OCI-LY3 (cell line): ENCODE results near the gene SLC4A7.

Experiments used
- H2AFZ ChIP-seq: fragments of 200-600, 300-600 bp; shearing (Covaris generic); 2 replicates; pipeline ENCODE4 v1.6.0; 2014; ENCODE audit warnings: antibody characterized with exemption, low read depth, low read length
- H3K27ac ChIP-seq: fragments of 200-600, 300-600 bp; sonication (generic); 2 replicates; pipeline ENCODE4 v1.5.1; 2014; ENCODE audit warnings: mild to moderate bottlenecking, low read length, moderate library complexity, mixed read lengths
- H3K27me3 ChIP-seq: fragments of 200-600, 300-600 bp; sonication (generic); 2 replicates; pipeline ENCODE4 v1.6.1; 2014; ENCODE audit warnings: low read depth, low read length, mixed read lengths
- H3K36me3 ChIP-seq: fragments of 200-600, 300-600 bp; sonication (generic); replicated peaks from 2 replicates; pipeline ENCODE3; 2014; ENCODE audit warnings: low read depth, low read length, mixed read lengths
- H3K4me1 ChIP-seq: fragments of 300-600, 200-600 bp; sonication (generic); 2 replicates; pipeline ENCODE4 v1.6.1; 2014; ENCODE audit warnings: low read length, mixed read lengths
- H3K4me2 ChIP-seq: fragments of 200-600, 300-600 bp; sonication (generic); 2 replicates; pipeline ENCODE4 v1.6.1; 2014; ENCODE audit warnings: low read length, mixed read lengths
- H3K4me3 ChIP-seq: fragments of 300-600, 200-600 bp; sonication (generic); 2 replicates; pipeline ENCODE4 v1.5.1; 2014; ENCODE audit warnings: antibody characterized with exemption, mild to moderate bottlenecking, low read length, moderate library complexity
- H3K79me2 ChIP-seq: fragments of 300-600, 200-600 bp; shearing (Covaris generic); 2 replicates; pipeline ENCODE4 v1.6.1; 2014; ENCODE audit warnings: mild to moderate bottlenecking, low read length, mixed read lengths
- H3K9ac ChIP-seq: fragments of 300-600, 200-600 bp; shearing (Covaris generic); 2 replicates; pipeline ENCODE4 v1.6.0; 2014; ENCODE audit warnings: mild to moderate bottlenecking, low read length, moderate library complexity
- H3K9me3 ChIP-seq: fragments of 200-600, 300-600 bp; shearing (Covaris generic); 2 replicates; pipeline ENCODE4 v1.6.1; 2014; ENCODE audit warnings: low read length, mixed read lengths; ENCODE audit not compliant: insufficient read depth
- H4K20me1 ChIP-seq: fragments of 200-600, 300-600 bp; sonication (generic); 2 replicates; pipeline ENCODE4 v1.6.1; 2016; ENCODE audit warnings: low read length, mixed read lengths; ENCODE audit not compliant: insufficient read depth
- CTCF ChIP-seq: fragments of 200-600, 300-600 bp; sonication (generic); IDR thresholded peaks from 2 replicates; pipeline ENCODE4 v1.5.1; 2014; ENCODE audit warnings: antibody characterized with exemption, low read length, low read depth
- EZH2phosphoT487 ChIP-seq: fragments of 200-600 bp; shearing (Covaris generic); IDR thresholded peaks from 2 replicates; pipeline ENCODE4 v1.6.1; 2018; ENCODE audit warnings: antibody characterized with exemption, mixed run types, low read depth

The SLC4A7 gene

GRCh38 chr3:27507111-27507510, 22.9 kb upstream of the SLC4A7 start:
- Histone ChIP-seq H3K9me3 (no peaks in the 10 kb centered on the region), H3K4me3 (no peak overlapping the region), H4K20me1 (no peaks in the 10 kb centered on the region), H2AFZ (no peak overlapping the region), H3K27ac (no peak overlapping the region), H3K9ac (no peak overlapping the region), H3K79me2 (no peaks in the 10 kb centered on the region), H3K27me3 (no peaks in the 10 kb centered on the region), H3K4me2 (no peak overlapping the region), H3K4me1 (peaks cover 5% of the 10 kb centered on the region), H3K36me3 (no peaks in the 10 kb centered on the region)
- TF ChIP-seq EZH2phosphoT487 (no peak), CTCF (no peak)

- Histone ChIP-seq H2AFZ (no peak overlapping the region), H3K9ac (no peak overlapping the region)
- TF ChIP-seq CTCF: no peak
- TF ChIP-seq EZH2phosphoT487: no peak
Measured at GRCh38 chr3:27504749-27505148, 20.6 kb upstream of the SLC4A7 start.

GRCh38 chr3:27503526-27503925, 19.3 kb upstream of the SLC4A7 start:
- Histone ChIP-seq H3K79me2 (no peaks in the 10 kb centered on the region), H3K4me3 (no peak overlapping the region), H3K9ac (no peak overlapping the region), H3K9me3 (no peaks in the 10 kb centered on the region), H3K27ac (no peak overlapping the region), H2AFZ (no peak overlapping the region), H3K4me1 (no peaks in the 10 kb centered on the region), H3K36me3 (no peaks in the 10 kb centered on the region), H4K20me1 (no peaks in the 10 kb centered on the region), H3K27me3 (no peaks in the 10 kb centered on the region), H3K4me2 (no peak overlapping the region)
- TF ChIP-seq CTCF (no peak), EZH2phosphoT487 (no peak)

More at GRCh38 chr3:27504749-27505148, 20.6 kb upstream of the SLC4A7 start:
- no peak overlapping the region for H3K27ac ChIP-seq
- H3K9me3 ChIP-seq: no peaks in the 10 kb centered on the region
- H3K4me1 ChIP-seq: peaks cover 5% of the 10 kb centered on the region
- no peaks in the 10 kb centered on the region for H3K79me2 ChIP-seq
- H3K4me2 ChIP-seq: no peak overlapping the region
- H3K27me3 ChIP-seq: no peaks in the 10 kb centered on the region
- no peaks in the 10 kb centered on the region for H4K20me1 ChIP-seq
- H3K4me3 ChIP-seq: no peak overlapping the region
- no peaks in the 10 kb centered on the region for H3K36me3 ChIP-seq

DNA sequence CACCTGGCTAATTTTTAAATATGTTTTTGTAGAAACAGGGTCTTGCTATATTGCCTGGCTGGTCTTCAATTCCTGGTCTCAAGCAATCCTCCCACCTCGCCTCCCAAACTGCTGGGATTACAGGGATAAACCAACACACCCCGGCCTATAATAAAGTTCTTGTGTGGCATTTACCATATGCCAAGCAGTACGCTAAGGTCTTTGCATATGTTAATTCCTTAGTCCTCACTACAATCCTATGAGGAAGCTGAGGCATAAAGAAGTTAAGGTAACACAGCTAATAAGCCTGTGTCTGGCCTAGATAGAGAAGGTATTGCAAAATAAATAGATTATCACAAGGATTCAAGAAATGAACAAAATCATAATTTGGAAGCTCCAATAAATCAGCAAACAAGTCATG, 17.6 kb upstream of the SLC4A7 start:
- H3K4me2 ChIP-seq: no peak overlapping the region
- H3K79me2 ChIP-seq: no peaks in the 10 kb centered on the region
- H3K9me3 ChIP-seq: no peaks in the 10 kb centered on the region
- H3K4me3 ChIP-seq: no peak overlapping the region
- no peak overlapping the region for H3K9ac ChIP-seq
- H2AFZ ChIP-seq: no peak overlapping the region
- H4K20me1 ChIP-seq: no peaks in the 10 kb centered on the region
- TF ChIP-seq CTCF: no peak
- TF ChIP-seq EZH2phosphoT487: no peak
- H3K36me3 ChIP-seq: no peaks in the 10 kb centered on the region
- no peak overlapping the region for H3K27ac ChIP-seq
- no peaks in the 10 kb centered on the region for H3K27me3 ChIP-seq
- no peaks in the 10 kb centered on the region for H3K4me1 ChIP-seq
